IMR-90 (cell line): ENCODE measurements around the gene NXPE3. TPM values are rescaled to one million over a fixed set of nuclear protein-coding genes. Genes with fewer than 3 reads are reported as not detected.

Experiments used
- ATAC-seq: fragments of 200-7000 bp; cut with Tn5 transposase; 2 replicates; pipeline ENCODE4 v1.9.1; 2020; ENCODE audit warnings: low read depth, mild to moderate bottlenecking, moderate library complexity
- Bru-seq: library from RNA; stranded (reverse); fragments of 400-500 nt; gene quantifications from one replicate; lab custom pipeline; 2021; lab: Mats Ljungman, UMichigan
- BruChase-seq, 2 experiments: library from RNA; stranded (reverse); fragments of 400-500 nt; gene quantifications; one replicate each; lab custom pipeline; 2021; lab: Mats Ljungman, UMichigan
- BruUV-seq: library from RNA; stranded (reverse); fragments of 400-500 nt; replicated peaks from 2 replicates; lab custom pipeline; 2021; lab: Mats Ljungman, UMichigan
- CTCF ChIA-PET: fragments of 300-600 bp; formaldehyde crosslinking; extraction: SDS; loops from one replicate; lab custom pipeline; 2021; ENCODE audit warnings: antibody characterized with exemption; lab: Yijun Ruan, JAX
- POLR2A ChIA-PET: fragments of 300-600 bp; sonication (Branson Sonifier 250); formaldehyde crosslinking; loops from one replicate; lab custom pipeline; 2022; ENCODE audit warnings: antibody characterized with exemption; ENCODE audit not compliant: unreplicated experiment; lab: Charles Lee
- DNase-seq: peaks from one replicate; pipeline ENCODE4 v3.0.0; 2013
- H2AFZ ChIP-seq: replicated peaks from 2 replicates; pipeline ENCODE3; 2013; ENCODE audit warnings: low read length, mild to moderate bottlenecking; ENCODE audit not compliant: poor library complexity
- H2AK5ac ChIP-seq: 2 replicates; pipeline ENCODE4 v1.6.1; 2013; ENCODE audit warnings: low read depth, low read length, inconsistent platforms
- H2AK9ac ChIP-seq: replicated peaks from 2 replicates; pipeline ENCODE3; 2013; ENCODE audit warnings: mild to moderate bottlenecking, low read depth, low read length, moderate library complexity; ENCODE audit not compliant: poor library complexity
- H2BK120ac ChIP-seq: 2 replicates; pipeline ENCODE4 v1.6.1; 2013; ENCODE audit warnings: low read depth, low read length, inconsistent platforms
- H2BK15ac ChIP-seq: 3 replicates; pipeline ENCODE4 v1.6.1; 2013; ENCODE audit warnings: low read depth, low read length, inconsistent platforms
- H2BK20ac ChIP-seq: 2 replicates; pipeline ENCODE4 v1.6.1; 2013; ENCODE audit warnings: low read depth, mild to moderate bottlenecking, inconsistent platforms, low read length, moderate library complexity
- H2BK5ac ChIP-seq: 2 replicates; pipeline ENCODE4 v1.6.1; 2013; ENCODE audit warnings: mild to moderate bottlenecking, low read depth, low read length, inconsistent platforms; ENCODE audit not compliant: poor library complexity, severe bottlenecking
- H3K14ac ChIP-seq: replicated peaks from 2 replicates; pipeline ENCODE4 v1.6.1; 2013; ENCODE audit warnings: low read depth, low read length, inconsistent platforms
- H3K18ac ChIP-seq: 2 replicates; pipeline ENCODE4 v1.6.1; 2013; ENCODE audit warnings: low read depth, low read length, control low read depth
- H3K23ac ChIP-seq: 2 replicates; pipeline ENCODE4 v1.6.1; 2013; ENCODE audit warnings: low read depth, low read length, inconsistent platforms
- H3K27ac ChIP-seq: 2 replicates; pipeline ENCODE4 v1.5.1; 2013; ENCODE audit warnings: mild to moderate bottlenecking, control low read depth, low read length; ENCODE audit not compliant: insufficient read depth
- H3K27me3 ChIP-seq: 2 replicates; pipeline ENCODE4 v1.6.1; 2013; ENCODE audit warnings: low read length; ENCODE audit not compliant: control insufficient read depth, insufficient read depth
- H3K36me3 ChIP-seq: 2 replicates; pipeline ENCODE4 v1.6.1; 2013; ENCODE audit warnings: low read length, mixed read lengths; ENCODE audit not compliant: control insufficient read depth, insufficient read depth
- H3K4ac ChIP-seq: 2 replicates; pipeline ENCODE4 v1.6.1; 2013; ENCODE audit warnings: low read depth, low read length, inconsistent platforms
- H3K4me1 ChIP-seq: 2 replicates; pipeline ENCODE4 v1.6.1; 2013; ENCODE audit warnings: low read length, mixed read lengths; ENCODE audit not compliant: control insufficient read depth, insufficient read depth
- H3K4me2 ChIP-seq: 2 replicates; pipeline ENCODE4 v1.6.1; 2013; ENCODE audit warnings: low read depth, mild to moderate bottlenecking, control low read depth, low read length, moderate library complexity
- H3K4me3 ChIP-seq: 2 replicates; pipeline ENCODE4 v1.5.1; 2013; ENCODE audit warnings: low read depth, mild to moderate bottlenecking, control low read depth, low read length, moderate library complexity; ENCODE audit not compliant: insufficient read depth
- H3K56ac ChIP-seq: 2 replicates; pipeline ENCODE4 v1.6.1; 2013; ENCODE audit warnings: low read length, inconsistent platforms; ENCODE audit not compliant: insufficient read depth; ENCODE audit errors: extremely low read depth
- H3K79me1 ChIP-seq, 2 experiments: 2 replicates each; pipeline ENCODE4 v1.6.1; 2013; ENCODE audit warnings: low read length in 2 of 2, inconsistent platforms in 1 of 2, low read depth in 1 of 2
- H3K9ac ChIP-seq: 2 replicates; pipeline ENCODE4 v1.6.1; 2013; ENCODE audit warnings: low read depth, low read length, control low read depth
- H3K9me1 ChIP-seq: 2 replicates; pipeline ENCODE4 v1.6.1; 2013; ENCODE audit warnings: low read length, inconsistent platforms; ENCODE audit not compliant: insufficient read depth
- H3K9me3 ChIP-seq: 2 replicates; pipeline ENCODE4 v1.6.1; 2013; ENCODE audit warnings: low read length; ENCODE audit not compliant: control insufficient read depth, insufficient read depth
- H4K20me1 ChIP-seq: 2 replicates; pipeline ENCODE4 v1.6.1; 2013; ENCODE audit warnings: low read length, inconsistent platforms; ENCODE audit not compliant: insufficient read depth
- H4K5ac ChIP-seq: 2 replicates; pipeline ENCODE4 v1.6.1; 2013; ENCODE audit warnings: mild to moderate bottlenecking, low read depth, low read length, control low read depth
- H4K8ac ChIP-seq, 2 experiments: 2 replicates each; pipeline ENCODE4 v1.6.1; 2013; ENCODE audit warnings: low read depth in 2 of 2, low read length in 2 of 2, control low read depth in 1 of 2, inconsistent platforms in 1 of 2
- H4K91ac ChIP-seq: 2 replicates; pipeline ENCODE4 v1.6.1; 2013; ENCODE audit warnings: low read depth, low read length, inconsistent platforms; ENCODE audit not compliant: insufficient read depth
- BHLHE40 ChIP-seq: fragments of 150-350 bp; IDR thresholded peaks from 2 replicates; pipeline ENCODE4 v1.6.1; 2016; ENCODE audit warnings: mild to moderate bottlenecking, low read depth, low read length
- FOS ChIP-seq: fragments of 150-350 bp; IDR thresholded peaks from 2 replicates; pipeline ENCODE4 v1.6.1; 2016; ENCODE audit warnings: low read depth, low read length
- MAZ ChIP-seq: IDR thresholded peaks from 2 replicates; pipeline ENCODE4 v1.6.1; 2012; ENCODE audit warnings: low read depth, mild to moderate bottlenecking, low read length, improper control_type of control experiment, moderate library complexity, borderline replicate concordance
- RCOR1 ChIP-seq: IDR thresholded peaks from 2 replicates; pipeline ENCODE4 v1.6.1; 2012; ENCODE audit warnings: mild to moderate bottlenecking, low read length, improper control_type of control experiment; ENCODE audit not compliant: insufficient replicate concordance
- SMC3 ChIP-seq: fragments of 150-350 bp; IDR thresholded peaks from 2 replicates; pipeline ENCODE4 v1.6.1; 2016; ENCODE audit warnings: low read depth, mild to moderate bottlenecking, antibody characterized with exemption, low read length, moderate library complexity
- WGBS, 2 experiments: methylation state at CpG; one replicate each; pipeline versions ENCODE4 v1.1.5 to v1.1.7; 2013; ENCODE audit warnings: missing lambda C conversion rate in 2 of 2; ENCODE audit not compliant: insufficient read length in 1 of 2; ENCODE audit errors: extremely low coverage in 2 of 2; 5-methylcytosine and 5-hydroxymethylcytosine counted together
- dilution Hi-C: fragments of 300-500 bp; cut with HindIII; formaldehyde crosslinking; loops from one replicate; pipeline ENCODE4 v1.14.3; 2018; ENCODE audit warnings: low sequenced_read_pairs; ENCODE audit not compliant: unreplicated experiment
- in situ Hi-C: fragments of 300-500 bp; cut with MboI; formaldehyde crosslinking; loops from 3 replicates; pipeline ENCODE4 v1.14.3; 2019; ENCODE audit warnings: low sequenced_read_pairs, inconsistent platforms, mixed read lengths
- intact Hi-C: fragments of 100-400 bp; cut with micrococcal nuclease; formaldehyde crosslinking; loops from 2 replicates; pipeline ENCODE4 v1.10.0; 2022
- long read RNA-seq: library from polyadenylated mRNA; unstranded; transcript quantifications from one replicate; pipeline ENCODE4 v2.0.0, GENCODE V29; 2021; ENCODE audit not compliant: unreplicated experiment
- polyA plus RNA-seq, 3 experiments: library from polyadenylated mRNA; depleted of rRNA; stranded (reverse); fragments of >200 nt; gene quantifications; 2 replicates each; pipeline ENCODE4 v1.2.3, GENCODE V29; 2012; ENCODE audit warnings: low replicate concordance in 1 of 3
- total RNA-seq: library from RNA; depleted of rRNA; stranded (reverse); fragments of >200 nt; gene quantifications from 2 replicates; pipeline ENCODE4 v1.2.3, GENCODE V29; 2012; rRNA removed
- TF ChIP-seq, protein P1 (sequence below): fragments of 150-350 bp; IDR thresholded peaks from 2 replicates; pipeline ENCODE4 v1.6.1; 2017; ENCODE audit warnings: mild to moderate bottlenecking, antibody characterized with exemption, low read length, low read depth

NXPE3 gene
- total RNA-seq (23.1 and 23.8 TPM in 2 replicates), polyA plus RNA-seq (2012; rRNA removed) (18.5 and 20.0 TPM in 2 replicates), Bru-seq, nascent RNA (percentile 80 among the genes with signal in this experiment), BruChase-seq, experiment 1, labeled RNA remaining after a 6-hour chase (percentile 87 among the genes with signal in this experiment), BruChase-seq, experiment 2, labeled RNA remaining after a 2-hour chase (percentile 89 among the genes with signal in this experiment)
- 11.3 and 12.6 TPM in 2 replicates for polyA plus RNA-seq (2012; cell fraction: cytosol; rRNA removed)
- 9.4 and 12.0 TPM in 2 replicates for polyA plus RNA-seq (2012; cell fraction: nucleus; rRNA removed; ENCODE audit: low replicate concordance)
- long read RNA-seq, full-length matches to known transcripts, result 54 of 76 reads
- long read RNA-seq, partial matches to known transcripts, result 3 of 76 reads
- long read RNA-seq, other reads (novel, unspliced or antisense), result 19 of 76 reads

- Histone ChIP-seq H3K79me1 (peaks cover 17 to 37% of the 10 kb centered on the region in 2 experiments; a peak in 3 of 4 replicates), H2AK5ac (peak within 1 kb of the TSS; percentile 76; the same call in 1 of the 2 replicates), H2BK5ac (peak within 1 kb of the TSS; percentile 74), H3K9me1 (peaks cover 3% of the 10 kb centered on the region; the same call in 1 of the 2 replicates), H2AFZ (peak within 1 kb of the TSS; percentile 97), H3K4ac (peak within 1 kb of the TSS; percentile 94), H3K4me2 (peak within 1 kb of the TSS; percentile 98), H3K4me3 (peak within 1 kb of the TSS; percentile 91), H2BK20ac (peak within 1 kb of the TSS; percentile 67), H3K27me3 (no peaks in the 10 kb centered on the region), H4K20me1 (no peaks in the 10 kb centered on the region), H2AK9ac (peak within 1 kb of the TSS; percentile 88), H3K23ac (peak within 1 kb of the TSS; percentile 83), H3K9ac (peak within 1 kb of the TSS; percentile 86), H3K18ac (peak within 1 kb of the TSS; percentile 78), H4K5ac (peak within 1 kb of the TSS; percentile 98), H3K56ac (peak within 1 kb of the TSS; percentile 61; the same call in 1 of the 2 replicates), H2BK120ac (peak within 1 kb of the TSS; percentile 79), H3K9me3 (no peaks in the 10 kb centered on the region), H3K14ac (peak within 1 kb of the TSS; percentile 92), H4K8ac (peak within 1 kb of the TSS; percentile 82 to 99), H3K36me3 (peaks cover 11% of the 10 kb centered on the region), H3K4me1 (peaks cover 5% of the 10 kb centered on the region; the same call in 1 of the 2 replicates), H3K27ac (peak within 1 kb of the TSS; percentile 77), H2BK15ac (peak within 1 kb of the TSS; percentile 38; the same call in 1 of the 3 replicates), H4K91ac (peak within 1 kb of the TSS; percentile 94)
- CTCF ChIA-PET, result no interaction called here
- dilution Hi-C loops (no loop called here), in situ Hi-C loops (no loop called here), intact Hi-C loops (no loop called here)
- no TSS peak for BruUV-seq
- peak; percentile 91 for ATAC-seq
- POLR2A ChIA-PET, result interaction anchor here (0.6 kb wide), 1 partner anchor 23 kb away, joined by 4 read pairs; no protein-coding TSS in a partner anchor
- TF ChIP-seq, protein P1, sequence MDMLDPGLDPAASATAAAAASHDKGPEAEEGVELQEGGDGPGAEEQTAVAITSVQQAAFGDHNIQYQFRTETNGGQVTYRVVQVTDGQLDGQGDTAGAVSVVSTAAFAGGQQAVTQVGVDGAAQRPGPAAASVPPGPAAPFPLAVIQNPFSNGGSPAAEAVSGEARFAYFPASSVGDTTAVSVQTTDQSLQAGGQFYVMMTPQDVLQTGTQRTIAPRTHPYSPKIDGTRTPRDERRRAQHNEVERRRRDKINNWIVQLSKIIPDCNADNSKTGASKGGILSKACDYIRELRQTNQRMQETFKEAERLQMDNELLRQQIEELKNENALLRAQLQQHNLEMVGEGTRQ, result peak; percentile 55; the same call in 1 of the 2 replicates
- TF ChIP-seq SMC3, result no peak
- TF ChIP-seq MAZ, result peak; percentile 50; the same call in 1 of the 2 replicates
- no peak for TF ChIP-seq FOS
- TF ChIP-seq RCOR1, result peak; percentile 14
- TF ChIP-seq BHLHE40, result peak; percentile 62; the same call in 1 of the 2 replicates
- 0% methylated on average over 35 of the region's 78 CpGs; no CpG with 5 or more reads in 1 of the 2 experiments for WGBS, 2 experiments
- peak; percentile 65 for DNase-seq
Measured at GRCh38 chr3:101779047-101779821, at the start of gene NXPE3. TSS of gene NXPE3 (plus strand) at chr3:101779211. CDS start at chr3:101785597, 6,386 bp downstream.
